ENCODE data around the gene SOX15.

DNA sequence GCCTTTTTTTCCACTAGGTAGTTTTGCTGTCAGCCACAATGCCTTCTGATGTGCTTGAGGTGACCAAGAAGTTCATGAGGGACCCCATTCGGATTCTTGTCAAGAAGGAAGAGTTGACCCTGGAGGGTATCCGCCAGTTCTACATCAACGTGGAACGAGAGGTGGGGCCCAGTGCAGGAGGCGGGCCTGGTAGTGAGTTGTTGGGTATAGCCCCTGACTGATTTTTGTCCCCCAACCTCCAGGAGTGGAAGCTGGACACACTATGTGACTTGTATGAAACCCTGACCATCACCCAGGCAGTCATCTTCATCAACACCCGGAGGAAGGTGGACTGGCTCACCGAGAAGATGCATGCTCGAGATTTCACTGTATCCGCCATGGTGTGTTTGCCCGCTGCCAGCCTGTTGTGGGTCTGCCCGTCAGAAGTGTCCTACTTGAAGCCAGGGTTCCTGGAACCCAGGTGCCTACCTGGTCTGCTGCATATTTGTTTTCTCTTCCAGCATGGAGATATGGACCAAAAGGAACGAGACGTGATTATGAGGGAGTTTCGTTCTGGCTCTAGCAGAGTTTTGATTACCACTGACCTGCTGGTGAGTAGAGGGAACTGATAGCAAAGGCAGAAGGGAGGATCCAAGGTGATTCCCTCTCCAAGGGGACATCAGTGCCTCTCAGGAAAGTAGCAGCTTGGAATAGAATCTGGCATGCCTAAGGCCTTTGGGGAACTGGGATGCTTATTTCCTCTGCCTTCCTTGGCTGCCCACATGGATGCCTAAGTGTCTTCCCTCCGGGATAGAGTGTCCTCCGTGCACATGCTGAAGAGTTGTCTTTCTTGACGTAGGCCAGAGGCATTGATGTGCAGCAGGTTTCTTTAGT is 12.3 kb downstream of the SOX15 start:
- TF ChIP-seq, protein P1, sequence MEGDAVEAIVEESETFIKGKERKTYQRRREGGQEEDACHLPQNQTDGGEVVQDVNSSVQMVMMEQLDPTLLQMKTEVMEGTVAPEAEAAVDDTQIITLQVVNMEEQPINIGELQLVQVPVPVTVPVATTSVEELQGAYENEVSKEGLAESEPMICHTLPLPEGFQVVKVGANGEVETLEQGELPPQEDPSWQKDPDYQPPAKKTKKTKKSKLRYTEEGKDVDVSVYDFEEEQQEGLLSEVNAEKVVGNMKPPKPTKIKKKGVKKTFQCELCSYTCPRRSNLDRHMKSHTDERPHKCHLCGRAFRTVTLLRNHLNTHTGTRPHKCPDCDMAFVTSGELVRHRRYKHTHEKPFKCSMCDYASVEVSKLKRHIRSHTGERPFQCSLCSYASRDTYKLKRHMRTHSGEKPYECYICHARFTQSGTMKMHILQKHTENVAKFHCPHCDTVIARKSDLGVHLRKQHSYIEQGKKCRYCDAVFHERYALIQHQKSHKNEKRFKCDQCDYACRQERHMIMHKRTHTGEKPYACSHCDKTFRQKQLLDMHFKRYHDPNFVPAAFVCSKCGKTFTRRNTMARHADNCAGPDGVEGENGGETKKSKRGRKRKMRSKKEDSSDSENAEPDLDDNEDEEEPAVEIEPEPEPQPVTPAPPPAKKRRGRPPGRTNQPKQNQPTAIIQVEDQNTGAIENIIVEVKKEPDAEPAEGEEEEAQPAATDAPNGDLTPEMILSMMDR (tag by site-specific recombination; IDR thresholded peaks at IDR 0.05): no peak
- TF ChIP-seq ZNF37A (tag by site-specific recombination; IDR thresholded peaks at IDR 0.05) (no peak), SP2 (tag by site-specific recombination; IDR thresholded peaks at IDR 0.05) (no peak), KLF16 (tag by site-specific recombination; IDR thresholded peaks at IDR 0.05) (no peak), HOXA7 (CRISPR knock-in tag; IDR thresholded peaks at IDR 0.05; ENCODE audit: borderline replicate concordance) (no peak), ZBTB1 (tag by site-specific recombination; IDR thresholded peaks at IDR 0.05) (no peak), ZNF558 (tag by site-specific recombination; IDR thresholded peaks at IDR 0.05) (no peak)
- TF ChIP-seq, protein P2, sequence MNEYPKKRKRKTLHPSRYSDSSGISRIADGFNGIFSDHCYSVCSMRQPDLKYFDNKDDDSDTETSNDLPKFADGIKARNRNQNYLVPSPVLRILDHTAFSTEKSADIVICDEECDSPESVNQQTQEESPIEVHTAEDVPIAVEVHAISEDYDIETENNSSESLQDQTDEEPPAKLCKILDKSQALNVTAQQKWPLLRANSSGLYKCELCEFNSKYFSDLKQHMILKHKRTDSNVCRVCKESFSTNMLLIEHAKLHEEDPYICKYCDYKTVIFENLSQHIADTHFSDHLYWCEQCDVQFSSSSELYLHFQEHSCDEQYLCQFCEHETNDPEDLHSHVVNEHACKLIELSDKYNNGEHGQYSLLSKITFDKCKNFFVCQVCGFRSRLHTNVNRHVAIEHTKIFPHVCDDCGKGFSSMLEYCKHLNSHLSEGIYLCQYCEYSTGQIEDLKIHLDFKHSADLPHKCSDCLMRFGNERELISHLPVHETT (tag by site-specific recombination; IDR thresholded peaks at IDR 0.05): no peak
- TF ChIP-seq, protein P3, sequence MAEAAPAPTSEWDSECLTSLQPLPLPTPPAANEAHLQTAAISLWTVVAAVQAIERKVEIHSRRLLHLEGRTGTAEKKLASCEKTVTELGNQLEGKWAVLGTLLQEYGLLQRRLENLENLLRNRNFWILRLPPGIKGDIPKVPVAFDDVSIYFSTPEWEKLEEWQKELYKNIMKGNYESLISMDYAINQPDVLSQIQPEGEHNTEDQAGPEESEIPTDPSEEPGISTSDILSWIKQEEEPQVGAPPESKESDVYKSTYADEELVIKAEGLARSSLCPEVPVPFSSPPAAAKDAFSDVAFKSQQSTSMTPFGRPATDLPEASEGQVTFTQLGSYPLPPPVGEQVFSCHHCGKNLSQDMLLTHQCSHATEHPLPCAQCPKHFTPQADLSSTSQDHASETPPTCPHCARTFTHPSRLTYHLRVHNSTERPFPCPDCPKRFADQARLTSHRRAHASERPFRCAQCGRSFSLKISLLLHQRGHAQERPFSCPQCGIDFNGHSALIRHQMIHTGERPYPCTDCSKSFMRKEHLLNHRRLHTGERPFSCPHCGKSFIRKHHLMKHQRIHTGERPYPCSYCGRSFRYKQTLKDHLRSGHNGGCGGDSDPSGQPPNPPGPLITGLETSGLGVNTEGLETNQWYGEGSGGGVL (tag by site-specific recombination; IDR thresholded peaks at IDR 0.05): no peak
